ENCODE results near the gene FOXP3.

The FOXP3 gene

DNA sequence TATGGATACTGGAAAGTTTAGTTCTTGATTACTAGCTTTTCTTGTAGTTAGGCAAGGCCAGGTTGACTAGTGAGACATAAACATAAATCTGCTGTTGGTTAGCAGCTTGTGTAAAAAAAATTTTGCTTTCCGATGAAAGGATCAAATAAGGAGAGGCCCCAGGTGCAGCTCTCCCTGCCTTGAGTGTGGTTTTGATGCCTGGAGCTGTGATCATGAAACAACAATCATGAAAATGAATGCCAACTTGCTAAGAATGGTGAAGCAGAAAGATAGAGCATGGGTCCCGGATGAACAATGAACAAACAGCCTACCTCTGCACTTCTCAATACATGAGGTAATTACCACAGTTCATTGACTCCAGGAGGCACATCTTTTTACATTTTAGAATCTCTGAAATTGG, 50.1 kb downstream of the FOXP3 start:
- no peak for DNase-seq (ENCODE audit: low spot score)

DNA sequence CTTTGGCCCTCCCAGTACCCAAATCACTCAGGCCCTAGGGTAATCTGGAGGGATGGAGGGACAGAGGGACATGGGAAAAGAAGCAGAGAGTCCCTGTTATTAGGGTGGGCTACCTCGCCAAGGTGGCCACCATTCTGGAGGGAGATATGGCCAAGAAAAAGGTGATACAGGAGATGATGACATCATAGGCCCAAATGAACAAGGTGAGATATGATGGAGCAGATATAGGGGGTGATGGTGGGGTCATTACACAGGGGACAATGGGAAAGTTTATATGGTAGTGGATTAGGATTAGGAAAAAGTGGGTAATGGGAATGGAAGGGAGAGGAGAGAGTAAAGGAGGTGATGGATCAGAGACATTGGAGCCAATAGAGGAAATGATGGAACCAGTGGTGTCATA, 51.6 kb downstream of the FOXP3 start:
- no peak for DNase-seq (ENCODE audit: low spot score)

GRCh38 chrX:49212209-49212608, 52.3 kb downstream of the FOXP3 start:
- no peak for DNase-seq (ENCODE audit: low spot score)

DNA sequence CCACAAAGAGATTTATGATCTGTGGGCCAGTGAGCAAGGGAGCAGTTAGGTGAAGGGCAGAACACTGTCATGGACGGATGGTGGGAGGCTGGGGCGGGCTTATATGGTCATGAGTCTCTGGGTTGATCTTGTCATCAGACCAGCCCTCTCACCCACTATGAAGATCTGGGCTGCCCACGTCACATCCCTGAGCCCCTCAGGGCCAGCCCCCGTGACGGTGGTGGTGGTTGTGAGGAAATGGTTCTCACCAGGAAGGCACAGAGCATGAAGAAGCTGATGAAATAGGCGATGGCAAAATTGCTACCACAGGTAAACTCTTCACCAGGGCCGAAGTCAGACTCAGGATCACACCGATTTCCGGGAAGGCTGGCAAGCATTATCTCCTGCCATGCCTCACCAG, 53.4 kb downstream of the FOXP3 start:
- DNase-seq (ENCODE audit: low spot score): no peak

DNA sequence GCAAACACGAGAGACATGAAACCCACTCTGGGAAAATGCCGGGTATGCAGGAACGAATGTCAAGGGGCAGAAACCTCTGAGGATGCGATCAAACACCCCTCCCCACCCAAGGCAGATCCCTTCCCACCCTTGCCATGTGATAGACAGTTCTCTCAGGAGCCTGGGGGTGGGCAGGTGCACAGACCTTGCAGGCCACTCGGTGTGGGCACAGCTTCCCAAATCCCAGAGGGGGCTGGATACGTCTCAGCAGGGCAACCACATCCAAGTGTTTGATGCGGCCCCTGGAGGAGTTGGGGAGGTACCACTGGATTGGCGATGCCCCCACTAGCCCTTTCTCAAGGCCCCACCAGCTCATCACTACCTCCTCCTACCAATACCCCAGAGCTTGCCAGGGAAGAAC, 54.1 kb downstream of the FOXP3 start:
- no peak for DNase-seq (ENCODE audit: low spot score)

DNA sequence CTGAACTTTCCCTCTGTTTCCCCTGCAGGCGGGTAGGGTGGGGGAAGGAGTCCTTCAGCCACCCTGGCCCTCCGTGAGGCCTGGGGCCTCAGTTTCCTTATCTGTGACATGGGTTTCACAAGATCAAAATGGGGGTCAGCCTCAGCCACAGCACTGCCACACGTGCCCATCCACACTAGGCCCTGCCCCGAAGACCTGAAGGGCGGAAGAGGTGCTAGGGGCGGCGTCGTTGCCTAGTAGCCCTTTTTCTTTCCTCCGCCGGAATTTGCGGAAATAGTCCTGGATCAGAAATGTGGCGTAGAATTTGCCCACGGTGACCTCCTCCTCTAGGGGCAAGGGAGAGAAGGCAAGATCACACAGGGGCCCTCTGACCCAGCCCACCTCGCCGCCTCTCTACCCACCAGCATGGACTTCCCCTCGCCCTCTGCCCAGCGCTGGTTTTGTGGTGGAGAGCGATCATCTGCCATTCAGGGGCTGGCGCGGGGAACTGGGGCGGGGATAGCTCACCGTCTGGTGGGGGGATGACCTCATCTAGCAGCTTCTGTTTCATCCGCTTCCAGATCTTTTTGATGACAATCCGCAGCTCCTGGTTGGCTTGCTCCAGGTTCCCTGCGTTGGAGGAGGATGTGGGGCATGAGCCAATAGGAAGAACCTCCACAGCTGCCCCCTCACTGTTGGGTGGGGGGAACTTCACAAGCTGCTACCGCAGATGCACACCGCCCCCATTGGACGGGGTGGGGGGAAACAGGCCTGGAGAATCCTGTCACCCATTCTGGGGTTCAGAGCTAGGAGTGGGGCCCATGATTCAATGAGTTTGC, 54.9 kb downstream of the FOXP3 start:
- DNase-seq (ENCODE audit: low spot score): no peak

DNA sequence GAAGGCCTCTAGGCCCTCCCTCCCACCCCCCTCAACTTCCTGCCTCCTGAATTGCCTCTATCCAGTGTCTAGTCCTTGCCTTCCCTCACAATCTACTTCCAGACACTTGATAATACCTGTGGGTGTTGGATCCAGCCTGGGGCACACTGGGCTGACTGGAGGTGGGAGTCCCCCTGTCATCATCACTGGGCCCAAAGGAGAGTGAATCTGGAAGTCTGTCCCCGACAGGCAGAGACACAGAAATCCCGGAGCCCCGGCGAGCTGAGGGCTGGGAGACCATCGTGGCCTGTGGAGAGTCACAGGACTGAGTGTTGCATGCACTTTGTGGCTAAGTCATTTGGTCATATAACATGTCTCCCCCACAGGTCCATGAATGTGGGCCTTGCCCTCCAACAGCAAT, 56.1 kb downstream of the FOXP3 start:
- no peak for DNase-seq (ENCODE audit: low spot score)

GRCh38 chrX:49206543-49206942, 58.0 kb downstream of the FOXP3 start:
- no peak for DNase-seq (ENCODE audit: low spot score)

DNA sequence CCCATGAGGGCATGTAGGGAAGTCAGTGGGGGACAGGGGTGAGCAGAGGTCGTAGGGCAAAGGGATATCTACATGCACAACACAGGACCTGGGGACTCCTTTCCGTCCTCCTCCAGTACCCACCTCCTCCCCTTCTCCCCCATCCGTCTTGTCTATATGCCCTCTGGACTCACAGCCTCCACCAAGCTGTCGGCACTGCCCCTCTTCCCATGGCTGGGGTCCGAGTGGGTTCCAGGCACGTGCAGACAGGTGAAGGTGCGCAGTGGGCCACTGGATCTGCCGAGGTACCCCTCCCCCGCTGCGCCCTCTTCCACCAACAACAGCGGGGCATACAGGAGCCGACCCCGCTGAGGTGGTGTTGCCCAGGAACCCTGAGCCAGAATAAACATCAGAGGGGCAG, 59.1 kb downstream of the FOXP3 start:
- DNase-seq (ENCODE audit: low spot score): no peak

DNA sequence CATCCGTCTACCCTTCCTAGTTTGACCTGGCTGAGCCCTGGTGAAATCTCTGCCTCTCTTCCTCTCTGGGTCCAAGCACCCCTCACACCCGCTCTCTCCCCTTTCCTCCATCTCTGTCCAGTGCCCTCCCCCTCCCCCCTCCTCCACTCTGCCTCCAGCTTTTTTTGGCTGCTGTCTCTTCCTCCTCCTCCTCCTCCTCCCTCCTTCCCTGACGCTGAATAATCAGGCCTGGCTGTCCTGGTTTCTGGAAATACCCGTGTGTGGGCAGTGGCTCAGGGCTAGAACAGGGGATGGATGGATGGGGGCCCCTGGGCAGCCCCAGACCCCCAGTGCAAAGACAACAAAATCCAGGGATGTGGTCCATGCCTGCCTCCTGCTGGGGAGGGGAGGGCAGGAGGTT, 59.8 kb downstream of the FOXP3 start:
- no peak for DNase-seq (ENCODE audit: low spot score)

DNA sequence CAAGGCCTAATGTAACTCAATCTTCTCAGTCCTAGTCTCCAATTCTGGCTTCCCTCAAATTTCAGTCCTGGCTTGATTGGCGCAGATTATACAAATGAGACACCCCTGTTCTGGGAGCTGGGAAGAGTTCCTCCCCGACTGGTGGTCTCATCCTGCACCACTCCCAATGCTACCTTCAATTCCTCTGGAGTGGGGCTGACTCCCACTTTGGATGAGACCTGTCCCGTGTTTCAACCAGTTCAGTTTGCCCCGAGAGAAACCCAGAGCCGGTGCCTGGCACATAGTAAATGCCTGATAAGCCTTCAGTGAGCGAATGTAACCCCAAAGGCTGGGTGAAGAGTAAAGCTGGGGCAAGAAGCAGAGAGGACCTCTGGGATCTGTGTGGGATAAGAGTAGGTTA, 60.5 kb downstream of the FOXP3 start:
- DNase-seq (ENCODE audit: low spot score): no peak

DNA sequence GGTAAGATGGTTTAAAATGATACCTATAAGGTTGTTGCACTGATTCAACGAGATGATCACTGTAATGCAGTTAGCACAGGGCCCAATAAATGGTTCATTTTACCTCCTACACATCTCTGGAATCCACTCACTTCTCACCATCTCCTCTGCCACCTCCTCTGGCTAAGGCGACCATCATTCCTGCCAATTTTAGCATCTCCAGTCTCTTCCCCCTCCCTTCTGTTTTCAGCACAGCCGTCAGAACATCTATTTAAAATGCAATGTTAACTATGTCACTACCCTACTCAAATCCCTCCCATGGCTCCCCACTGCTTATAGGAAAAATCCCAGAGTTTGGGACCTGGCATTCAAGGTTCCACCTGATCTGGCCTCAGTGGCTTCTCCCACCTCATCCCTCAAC, 61.0 kb downstream of the FOXP3 start:
- DNase-seq (ENCODE audit: low spot score): no peak

GRCh38 chrX:49202022-49202421, 62.5 kb downstream of the FOXP3 start:
- no peak for DNase-seq (ENCODE audit: low spot score)

Data from HuH-7 (cell line).